Non-pigmented ciliary epithelial cell (primary cell): Measurements from ENCODE around the gene PALLD.
"Not testable (repeated sequence)": the region's sequence is repeated elsewhere in the genome, so short reads cannot be mapped to it uniquely, and the experiment has no call there.

Experiments
- DNase-seq: peaks from one replicate; pipeline ENCODE4 v3.0.0-alpha.2; 2010; ENCODE audit warnings: low read depth

The PALLD gene

DNA sequence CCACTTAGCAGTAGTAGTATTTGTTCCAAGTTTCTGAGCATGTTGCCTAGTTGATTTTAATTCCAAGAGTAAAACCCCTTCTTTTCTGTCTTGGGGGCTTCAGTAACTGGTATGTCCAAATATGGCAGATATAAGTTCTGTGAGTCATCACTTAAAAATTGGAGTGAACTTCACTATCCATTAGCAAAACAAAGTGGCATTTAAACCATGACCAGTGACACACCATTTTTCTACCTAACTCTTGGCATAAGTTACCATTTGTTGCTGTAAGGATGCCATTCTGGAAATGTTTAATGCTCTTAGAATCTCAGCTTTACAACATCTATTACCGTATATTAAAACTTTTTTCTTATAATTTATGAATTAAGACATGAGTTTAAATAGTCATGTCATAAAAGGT, 411.2 kb downstream of the PALLD start:
- peak; percentile 31 for DNase-seq

DNA sequence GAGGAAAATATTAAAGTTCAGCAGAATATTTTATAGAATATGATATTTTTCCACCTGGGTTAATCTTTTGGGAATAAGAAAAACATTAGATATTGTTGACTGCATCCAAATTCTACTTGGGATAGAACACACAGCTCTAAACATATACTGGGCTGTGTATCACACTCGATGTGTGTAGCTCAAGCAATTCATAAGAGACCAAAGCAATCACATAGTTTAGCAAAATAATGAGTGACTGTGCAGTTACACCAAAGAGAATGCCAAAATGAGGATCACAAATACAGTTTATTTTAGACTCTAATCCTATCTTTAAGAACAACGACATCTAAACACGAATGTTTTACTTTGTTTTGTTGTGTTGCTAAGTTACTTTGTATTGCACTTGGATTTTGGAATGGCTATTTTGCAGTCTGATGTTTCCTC, 412.0 kb downstream of the PALLD start:
- DNase-seq: no peak

DNA sequence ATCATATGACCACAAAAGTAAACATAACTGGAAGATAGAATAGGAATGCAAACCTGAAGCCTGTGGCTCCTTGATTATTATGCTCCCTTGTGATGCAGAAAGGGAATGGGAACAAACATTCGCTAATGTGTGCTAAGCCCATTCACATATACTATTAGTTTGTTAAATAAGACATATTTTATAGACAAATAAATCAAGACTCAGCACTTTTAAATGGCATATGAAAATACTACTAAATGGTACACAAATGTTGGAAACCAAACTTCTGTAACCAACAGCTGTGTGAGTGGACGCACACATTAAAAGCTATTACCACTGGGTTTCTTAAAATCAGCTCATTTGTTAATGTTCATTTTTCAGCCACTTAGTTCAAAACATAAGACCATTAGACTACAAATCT, 417.2 kb downstream of the PALLD start:
- DNase-seq: no peak

DNA sequence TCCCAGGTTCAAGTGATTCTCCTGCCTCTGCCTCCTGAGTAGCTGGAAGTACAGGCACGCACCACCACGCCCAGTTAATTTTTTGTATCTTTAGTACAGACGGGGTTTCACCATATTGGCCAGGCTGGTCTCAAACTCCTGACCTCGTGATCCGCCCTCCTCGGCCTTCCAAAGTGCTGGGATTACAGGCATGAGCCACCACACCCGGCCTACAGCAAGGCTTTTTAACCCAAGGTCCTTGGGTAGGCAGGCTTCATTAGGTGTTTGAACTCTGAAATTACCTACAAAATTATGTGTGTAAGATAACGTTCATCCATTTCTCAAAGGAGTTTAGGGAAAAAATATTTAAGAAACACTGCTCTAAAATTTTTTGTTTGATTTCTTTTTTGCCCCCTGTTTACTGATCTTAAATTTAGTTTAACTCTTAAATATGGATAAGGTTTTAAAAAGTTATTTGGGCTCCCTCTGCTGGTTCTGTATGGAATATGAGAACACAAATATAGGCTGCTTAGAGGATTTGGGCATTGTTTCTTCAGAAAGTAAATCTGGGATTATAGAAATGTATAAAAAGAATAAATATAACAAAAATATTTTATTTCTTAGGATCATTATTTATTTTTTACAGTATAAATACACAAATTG, 420.4 kb downstream of the PALLD start:
- no peak for DNase-seq

DNA sequence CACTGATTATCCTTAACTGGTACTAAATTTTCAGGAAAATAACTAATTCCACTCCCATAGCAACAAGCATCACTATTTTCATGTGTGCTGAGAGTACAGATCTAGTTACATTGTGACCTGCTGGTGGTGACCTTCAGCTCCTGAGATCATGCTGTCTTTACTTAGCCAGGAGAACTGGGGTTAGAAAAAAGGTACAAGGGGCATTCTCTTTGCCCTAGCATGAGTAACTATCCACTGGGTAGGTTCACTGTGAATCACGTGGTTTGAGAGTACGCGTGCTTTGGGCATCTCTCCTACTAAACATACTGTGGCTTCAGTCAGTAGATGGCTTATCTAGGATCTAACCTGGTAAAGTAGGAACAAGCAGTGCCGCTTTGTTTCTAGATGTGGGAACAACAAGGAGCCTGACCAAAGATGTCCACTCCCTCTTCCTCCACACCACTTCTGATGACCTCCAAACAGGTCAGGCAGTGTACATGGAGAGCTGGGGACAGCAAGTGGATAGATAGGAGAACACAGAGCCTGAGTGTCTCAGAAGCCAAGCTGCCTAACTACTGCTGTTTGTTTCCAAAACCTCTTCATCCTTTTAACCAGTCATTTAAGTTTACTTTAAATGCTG, 423.0 kb downstream of the PALLD start:
- no peak for DNase-seq

DNA sequence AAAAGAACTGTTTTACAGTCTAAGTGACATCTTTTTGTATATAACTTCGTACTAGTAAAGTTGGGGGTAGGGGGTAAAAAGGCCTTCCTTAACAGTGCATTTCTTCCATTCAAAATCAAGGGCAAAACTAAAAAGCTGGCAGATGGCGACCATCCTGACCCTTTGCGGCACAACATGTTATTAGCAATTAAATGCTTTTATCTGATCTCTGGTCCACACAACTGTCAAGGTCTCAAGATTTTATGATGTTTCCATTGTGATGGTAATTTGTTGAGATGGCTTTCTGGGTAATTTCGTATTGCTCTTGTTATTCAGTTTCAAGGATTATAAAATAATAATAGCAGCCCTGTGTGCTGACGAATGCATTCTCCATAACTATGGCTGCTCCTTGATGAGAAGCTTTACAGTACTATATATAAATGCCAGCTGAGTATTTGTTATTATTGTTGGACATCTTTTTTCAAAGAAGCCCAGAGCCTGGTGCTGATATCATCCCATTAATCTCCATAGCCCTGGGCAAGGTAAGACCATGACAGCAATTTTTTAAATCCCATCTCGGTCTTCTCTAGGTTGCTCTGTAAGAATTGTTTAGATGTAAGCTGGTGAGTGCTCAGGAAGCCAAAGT, 423.7 kb downstream of the PALLD start:
- DNase-seq: no peak

DNA sequence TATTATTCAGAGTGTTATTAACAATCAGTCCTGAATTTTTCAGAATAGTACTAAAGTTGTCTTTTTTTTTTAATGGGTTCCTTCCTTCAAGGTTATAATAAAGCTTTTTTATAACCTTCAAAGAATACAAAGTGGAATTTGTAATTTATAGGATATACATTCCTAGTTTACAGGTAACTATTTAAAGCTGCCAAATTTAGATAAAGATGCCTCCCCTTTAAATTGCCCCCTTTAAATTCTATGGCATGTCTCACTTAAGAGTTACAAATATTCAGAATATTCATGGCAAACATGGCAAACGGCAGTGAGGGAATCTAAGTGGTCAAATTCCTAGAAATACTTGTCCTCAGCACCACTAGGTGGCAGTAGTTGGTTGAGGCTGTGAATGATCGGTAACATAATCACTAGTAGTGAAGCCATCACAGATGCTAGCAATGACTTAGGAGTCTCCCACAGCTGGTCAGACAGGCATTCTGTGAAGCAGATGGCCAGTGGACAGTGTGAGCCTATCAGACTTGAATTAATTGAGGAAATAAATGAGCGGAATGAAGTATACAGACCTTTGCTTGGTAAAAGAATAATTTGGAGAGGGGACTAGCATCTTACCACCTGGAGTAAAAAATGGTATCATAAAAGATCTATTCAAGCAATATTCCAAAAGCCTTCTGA, 426.8 kb downstream of the PALLD start:
- peak; percentile 35 for DNase-seq

DNA sequence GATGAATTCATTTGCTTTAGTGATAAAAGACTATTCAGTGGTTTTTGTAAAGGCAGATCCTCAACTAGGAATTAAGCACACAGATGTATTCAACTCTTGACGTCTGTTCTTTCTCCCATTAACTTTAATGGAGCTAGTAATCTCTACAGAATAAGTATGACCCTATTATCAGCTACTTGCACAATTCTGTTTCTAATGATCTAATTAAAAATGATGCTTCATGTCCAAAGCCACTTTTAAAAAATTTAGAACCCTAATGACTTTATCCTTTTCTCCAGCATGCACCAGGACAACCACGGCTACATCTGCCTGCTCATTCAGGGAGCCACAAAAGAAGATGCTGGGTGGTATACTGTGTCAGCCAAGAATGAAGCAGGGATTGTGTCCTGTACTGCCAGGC, 427.8 kb downstream of the PALLD start:
- DNase-seq: no peak

DNA sequence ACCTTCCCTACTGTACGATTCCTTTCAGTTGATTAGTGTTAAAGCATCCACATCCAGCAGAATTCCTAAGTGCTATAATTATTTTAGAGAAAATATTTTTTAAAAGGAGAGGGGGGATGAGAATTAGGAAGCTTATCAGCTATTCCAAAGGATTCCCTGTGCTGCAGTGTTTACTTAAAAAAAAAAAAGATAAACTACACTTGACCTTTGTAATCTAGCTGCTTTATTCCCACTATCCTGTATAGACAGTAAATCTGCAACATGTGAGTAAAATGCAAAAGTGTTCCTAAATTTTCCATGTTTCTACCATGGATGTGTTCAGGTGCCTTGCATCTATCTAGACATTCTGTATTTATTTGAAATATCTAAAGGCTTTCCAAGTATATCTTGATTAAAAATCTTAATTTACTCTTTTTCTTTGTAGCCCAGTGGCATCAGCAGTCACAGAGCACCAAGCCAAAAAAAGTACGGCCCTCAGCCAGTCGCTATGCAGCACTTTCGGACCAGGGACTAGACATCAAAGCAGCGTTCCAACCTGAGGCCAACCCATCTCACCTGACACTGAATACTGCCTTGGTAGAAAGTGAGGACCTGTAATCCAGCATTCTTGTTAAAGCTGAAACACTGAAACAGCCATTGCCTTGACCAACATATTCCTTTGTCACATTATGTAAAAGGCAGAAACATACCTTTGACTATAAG, 429.1 kb downstream of the PALLD start:
- no peak for DNase-seq

DNA sequence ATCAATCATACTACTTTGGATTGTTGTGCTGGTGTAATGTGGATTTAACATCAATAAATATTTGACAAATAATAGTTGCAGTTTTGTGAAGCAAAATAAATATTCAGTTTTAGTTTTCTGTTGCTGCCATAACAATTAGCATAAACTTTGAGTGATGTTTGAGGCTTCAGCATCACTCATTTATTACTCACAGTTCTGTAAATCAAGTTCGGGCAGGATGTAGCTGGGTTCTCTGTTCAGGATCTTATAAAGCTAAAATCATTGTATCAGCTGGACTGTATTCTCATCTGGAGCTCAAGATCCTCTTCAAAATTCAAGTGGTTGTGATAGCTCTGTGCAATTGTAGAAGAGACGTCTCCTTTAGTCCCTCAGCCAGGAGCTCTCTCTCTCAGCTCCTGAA, 431.5 kb downstream of the PALLD start:
- DNase-seq: no peak

DNA sequence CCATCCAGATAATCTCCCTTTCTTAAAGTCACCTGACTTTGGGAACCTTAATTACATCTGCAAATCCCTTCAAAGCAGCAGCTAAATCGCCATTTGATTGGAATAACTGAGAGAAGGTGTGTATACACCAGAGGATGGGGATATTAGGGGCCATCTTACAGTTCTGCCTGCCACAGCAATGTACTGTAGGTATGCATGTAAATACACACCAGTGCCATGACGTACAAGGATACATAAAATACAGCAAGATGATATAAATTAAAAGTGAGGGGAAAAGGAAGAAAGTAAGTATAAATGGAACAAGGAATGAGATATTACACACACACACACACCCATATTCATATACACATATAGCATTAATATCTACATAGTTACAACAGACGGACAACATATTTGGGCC, 432.0 kb downstream of the PALLD start:
- no peak for DNase-seq

DNA sequence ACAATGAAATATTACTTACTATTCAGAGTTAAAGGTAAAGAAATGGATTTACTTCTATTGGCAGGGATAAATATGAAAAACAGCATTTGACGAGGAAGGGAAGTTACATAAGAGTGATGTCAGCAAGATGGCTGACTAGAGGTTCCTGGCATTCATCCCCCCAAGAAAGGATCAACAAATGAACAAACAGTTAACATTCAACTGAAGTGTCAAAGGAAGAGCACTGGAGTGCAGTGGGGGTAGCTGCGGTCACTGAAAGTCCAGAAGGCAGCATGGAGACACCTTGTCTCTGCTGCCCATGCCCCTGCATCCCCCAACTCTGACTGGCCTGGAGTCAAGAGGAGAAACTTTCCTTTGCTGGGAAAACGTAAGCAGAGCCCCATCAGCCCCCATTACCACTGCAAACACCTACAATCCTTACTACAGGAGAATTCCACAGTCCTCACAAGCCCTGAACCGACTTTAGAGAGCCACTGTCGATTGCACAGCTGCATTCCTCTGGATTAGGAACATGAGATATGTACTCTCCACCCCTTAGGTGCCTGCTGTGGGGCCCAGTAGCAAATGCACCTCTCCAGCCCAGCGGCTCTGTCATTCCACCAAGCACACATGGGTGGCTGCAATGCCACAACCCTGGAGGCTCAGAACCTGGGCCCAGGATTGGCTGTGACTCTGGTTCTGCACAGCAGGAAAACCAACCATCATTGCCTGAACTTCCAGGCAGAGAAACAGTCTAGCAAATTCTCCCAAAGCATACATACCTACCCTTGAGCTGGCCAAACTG, 433.8 kb downstream of the PALLD start:
- DNase-seq: no peak

DNA sequence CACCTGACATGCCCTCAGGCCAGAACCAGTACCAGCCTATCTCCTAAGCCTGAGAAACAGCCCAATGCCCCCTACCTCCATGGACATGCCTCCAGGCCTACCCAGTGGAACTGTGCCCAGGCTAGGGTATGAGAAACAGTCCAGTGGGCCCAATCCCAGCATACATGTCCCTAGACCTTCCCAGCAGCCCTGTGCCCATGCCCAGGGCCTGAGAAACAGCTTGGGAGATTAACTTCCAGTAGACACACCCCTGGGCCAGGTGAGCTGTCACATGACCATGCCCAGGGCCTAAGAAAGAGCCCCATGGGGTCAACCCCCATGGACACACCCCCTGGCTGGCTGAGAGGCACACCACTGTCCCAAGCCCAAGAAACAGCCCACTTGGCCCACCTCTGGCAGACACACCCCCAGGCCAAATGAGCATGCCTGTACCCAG, 434.4 kb downstream of the PALLD start:
- no peak for DNase-seq

DNA sequence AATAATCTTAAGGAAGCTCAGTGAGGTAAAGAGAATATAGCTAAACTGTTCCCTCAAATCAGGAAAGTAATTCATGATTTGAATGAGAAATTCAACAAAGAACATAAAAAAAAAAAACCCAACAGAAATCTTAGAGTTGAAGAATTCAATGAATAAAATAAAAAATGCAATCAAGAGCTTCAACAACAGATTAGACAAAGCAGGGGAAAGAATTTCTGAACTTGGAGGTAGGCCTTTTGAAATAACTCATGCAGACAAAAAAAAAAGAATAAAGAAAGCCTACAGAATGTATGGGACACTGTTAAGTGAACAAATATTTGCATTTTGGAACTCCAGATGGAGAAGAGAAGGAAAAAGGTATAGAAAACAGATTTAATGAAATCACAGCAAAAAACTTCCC, 435.3 kb downstream of the PALLD start:
- no peak for DNase-seq

DNA sequence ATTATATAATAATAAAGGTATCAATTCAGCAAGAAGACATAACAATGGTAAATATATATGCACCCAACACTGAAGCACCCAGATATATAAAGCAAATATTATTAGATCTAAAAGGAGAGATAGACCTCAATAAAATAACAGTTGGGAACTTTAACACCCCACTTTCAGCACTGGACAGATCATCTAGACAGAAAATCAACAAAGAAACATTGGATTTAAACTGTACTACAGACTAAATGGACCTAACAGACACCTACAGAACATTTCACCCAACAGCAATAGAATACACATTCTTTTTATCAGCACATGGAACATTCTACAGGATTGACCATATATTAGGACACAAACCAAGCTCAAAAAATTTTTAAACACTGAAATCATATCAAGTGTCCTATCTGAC, 436.6 kb downstream of the PALLD start:
- DNase-seq: no peak

DNA sequence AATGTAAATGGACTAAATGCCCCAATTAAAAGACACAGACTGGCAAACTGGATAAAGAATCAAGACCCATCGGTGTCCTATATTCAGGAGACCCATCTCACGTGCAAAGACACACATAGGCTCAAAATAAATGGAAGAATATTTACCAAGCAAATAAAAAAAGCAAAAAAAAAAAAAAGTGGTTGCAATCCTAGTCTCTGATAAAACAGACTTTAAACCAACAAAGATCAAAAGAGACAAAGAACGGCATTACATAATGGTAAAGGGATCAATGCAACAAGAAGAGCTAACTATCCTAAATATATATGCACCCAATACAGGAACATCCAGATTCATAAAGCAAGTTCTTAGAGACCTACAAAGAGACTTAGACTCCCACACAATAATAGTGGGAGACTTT, 440.6 kb downstream of the PALLD start:
- not testable (repeated sequence) for DNase-seq

DNA sequence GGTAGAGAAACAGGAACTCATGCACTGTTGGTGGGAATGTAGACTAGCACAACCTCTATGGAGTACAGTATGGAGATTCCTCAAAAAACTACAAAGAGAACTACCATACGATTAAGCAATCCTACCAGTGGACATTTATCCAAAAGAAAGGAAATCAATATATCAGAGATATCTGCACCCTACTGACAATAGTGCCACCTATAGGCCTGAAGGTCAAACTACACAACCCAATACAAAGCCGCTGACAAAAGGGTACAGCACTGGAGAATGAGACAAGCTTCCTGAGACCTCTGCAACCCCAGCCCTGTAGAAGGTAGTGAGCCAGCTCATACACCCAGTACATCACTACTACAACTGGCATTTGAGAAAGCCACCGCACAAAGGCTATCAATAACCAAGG, 446.1 kb downstream of the PALLD start:
- no peak for DNase-seq

DNA sequence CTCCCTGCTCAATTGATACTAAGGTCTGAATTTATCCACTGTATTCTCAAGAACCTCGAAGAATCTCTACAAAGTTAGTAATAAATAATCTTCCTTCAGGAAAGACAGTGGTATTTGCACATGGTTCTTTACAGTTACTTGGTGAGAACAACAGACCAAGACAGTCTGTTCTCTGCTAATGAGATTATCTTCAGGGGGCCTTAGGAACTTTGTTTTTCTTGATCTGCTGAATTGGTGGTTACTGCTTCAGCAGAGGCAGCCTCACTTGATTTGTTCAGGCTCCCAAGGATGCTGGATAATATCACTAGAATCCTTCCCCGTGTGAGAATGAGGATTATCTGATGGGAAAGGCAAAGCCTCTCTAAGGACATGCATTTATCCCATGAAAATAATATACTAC, 448.4 kb downstream of the PALLD start:
- no peak for DNase-seq

DNA sequence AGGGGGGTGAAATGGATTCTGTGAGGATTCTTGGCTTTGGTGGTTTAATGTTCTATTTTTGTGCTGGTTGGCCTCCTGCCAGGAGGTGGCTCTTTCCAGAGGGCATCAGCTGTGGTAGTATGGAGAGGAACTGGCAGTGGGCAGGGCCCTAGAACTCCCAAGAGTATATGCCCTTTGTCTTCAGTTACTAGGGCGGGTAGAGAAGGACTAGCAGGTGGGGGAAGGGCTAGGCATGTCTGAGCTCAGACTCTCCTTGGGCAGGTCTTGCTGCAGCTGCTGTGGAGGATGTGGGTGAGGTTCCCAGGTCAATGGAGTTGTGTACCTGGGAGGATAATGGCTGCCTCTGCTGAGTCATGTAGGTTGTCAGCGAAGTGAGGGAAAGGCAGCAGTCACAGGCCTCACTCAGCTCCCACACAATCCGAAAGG, 456.0 kb downstream of the PALLD start:
- not testable (repeated sequence) for DNase-seq

DNA sequence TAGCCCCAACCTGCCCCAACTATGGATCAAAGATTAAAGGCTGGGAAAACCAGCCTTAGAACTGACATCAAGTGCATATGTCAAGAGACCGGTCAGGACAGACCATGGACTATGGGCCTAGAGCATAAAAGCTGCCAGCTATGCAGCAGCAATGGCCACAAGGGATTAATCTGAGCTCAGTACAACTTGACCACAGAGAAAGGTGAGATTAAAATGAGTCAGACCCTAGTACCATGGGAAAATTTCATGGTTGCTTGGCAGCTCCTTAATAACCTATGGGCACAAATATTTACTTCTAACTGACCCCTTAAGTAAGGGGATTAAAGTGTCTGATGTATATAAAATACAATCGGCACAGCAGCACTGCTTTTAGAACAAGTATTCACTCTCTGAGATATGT, 458.8 kb downstream of the PALLD start:
- no peak for DNase-seq

DNA sequence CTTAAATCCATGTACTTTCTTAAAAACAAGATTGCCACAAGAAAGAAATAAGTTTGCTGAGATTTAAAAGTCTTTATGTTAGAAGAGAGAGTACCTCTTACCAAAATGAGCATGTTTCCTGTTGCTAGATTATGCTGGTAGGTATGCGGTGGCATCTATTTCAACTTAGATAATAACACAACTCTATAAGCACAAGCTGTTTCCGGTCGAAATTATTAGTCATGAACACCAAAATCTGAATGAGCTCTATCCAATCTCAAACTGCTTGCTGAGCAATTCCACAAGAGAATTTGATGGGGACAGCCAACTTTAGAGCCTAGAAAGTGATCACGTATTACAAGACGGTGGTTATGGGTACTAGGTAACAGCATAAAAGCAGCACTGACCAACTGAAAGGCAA, 463.9 kb downstream of the PALLD start:
- no peak for DNase-seq

DNA sequence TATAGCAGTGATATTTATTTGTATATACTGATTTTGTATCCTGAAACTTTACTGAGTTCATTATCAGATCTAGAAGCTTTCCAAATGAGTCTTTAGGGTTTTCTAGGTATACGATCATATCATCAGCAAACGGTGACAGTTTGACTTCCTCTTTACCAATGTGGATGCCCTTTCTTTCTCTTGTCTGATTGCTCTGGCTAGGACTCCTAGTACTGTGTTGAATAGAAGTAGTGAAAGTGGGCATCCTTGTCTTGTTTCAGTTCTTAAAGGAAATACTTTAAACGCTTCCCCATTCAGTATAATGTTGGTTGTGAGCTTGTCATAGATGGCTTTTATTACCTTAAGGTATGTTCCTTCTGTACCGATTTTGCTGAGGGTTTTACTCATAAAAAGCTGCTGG, 475.7 kb downstream of the PALLD start:
- DNase-seq: no peak
